HCT116 (cell line): ENCODE data around the gene PSENEN. TPM values are rescaled to one million over a fixed set of nuclear protein-coding genes. Genes with fewer than 3 reads are reported as not detected.

Experiments
- ATAC-seq: fragments of 200-7000 bp; cut with Tn5 transposase; 2 replicates; pipeline ENCODE4 v1.9.1; 2020; ENCODE audit warnings: mild to moderate bottlenecking, moderate library complexity
- BruUV-seq: library from RNA; stranded (reverse); fragments of 400-500 nt; replicated peaks from 2 replicates; lab custom pipeline; 2021; lab: Mats Ljungman, UMichigan
- CTCF ChIA-PET: fragments of 300-600 bp; sonication (Branson Sonifier 250); formaldehyde crosslinking; loops from one replicate; lab custom pipeline; 2021; ENCODE audit warnings: antibody characterized with exemption; lab: Charles Lee
- POLR2A ChIA-PET: fragments of 300-600, 350-600 bp; sonication (Branson Sonifier 250); formaldehyde crosslinking; loops from one replicate; lab custom pipeline; 2021; ENCODE audit warnings: antibody characterized with exemption; lab: Charles Lee
- RAD21 ChIA-PET, 2 experiments: fragments of 300-600 bp; sonication (Branson Sonifier 250); formaldehyde crosslinking; loops; one replicate each; lab custom pipeline; 2023; ENCODE audit warnings: low total read pairs in 2 of 2; ENCODE audit not compliant: uncharacterized antibody in 2 of 2, unreplicated experiment in 2 of 2, low non-redundant PET in 1 of 2; lab: Charles Lee
- DNase-seq: peaks from one replicate; pipeline ENCODE4 v3.0.0-alpha.2; 2010; ENCODE audit warnings: low read depth, low spot score
- H2AFZ ChIP-seq: fragments of 200-600 bp; shearing (Covaris generic), sonication (generic); 2 replicates; pipeline ENCODE4 v1.6.1; 2017; ENCODE audit warnings: low read depth, mixed run types, mixed read lengths, antibody characterized with exemption, low read length; ENCODE audit not compliant: poor library complexity, severe bottlenecking
- H3K27ac ChIP-seq: 2 replicates; pipeline ENCODE4 v1.5.1; 2012; ENCODE audit warnings: low read depth, low read length
- H3K27me3 ChIP-seq: fragments of 200-600 bp; sonication (generic); 2 replicates; pipeline ENCODE4 v1.6.1; 2016; ENCODE audit warnings: mixed run types, low read length, mixed read lengths; ENCODE audit not compliant: insufficient read depth
- H3K36me3 ChIP-seq, 2 experiments: fragments of 200-500 bp in 1 of 2; fragments of 200-600 bp in 1 of 2; sonication (Bioruptor generic) in 1 of 2; sonication (generic) in 1 of 2; 2 replicates each; pipeline versions ENCODE4 v1.5.1 to v1.6.1; 2014 to 2016; ENCODE audit warnings: low read length in 2 of 2, inconsistent platforms in 1 of 2, mixed read lengths in 1 of 2, mixed run types in 1 of 2; ENCODE audit not compliant: insufficient read depth in 2 of 2, control insufficient read depth in 1 of 2
- H3K4me1 ChIP-seq, 2 experiments: fragments of 200-600 bp in 1 of 2; sonication (generic) in 1 of 2; 2 replicates each; pipeline versions ENCODE4 v1.5.1 to v1.6.1; 2012 to 2017; ENCODE audit warnings: low read length in 2 of 2, inconsistent platforms in 1 of 2, mild to moderate bottlenecking in 1 of 2, mixed read lengths in 1 of 2, mixed run types in 1 of 2, moderate library complexity in 1 of 2; ENCODE audit not compliant: insufficient read depth in 2 of 2, control insufficient read depth in 1 of 2
- H3K4me2 ChIP-seq: fragments of 200-600 bp; sonication (generic); 2 replicates; pipeline ENCODE4 v1.6.1; 2017; ENCODE audit warnings: mixed run types, low read length, mixed read lengths
- H3K4me3 ChIP-seq, 2 experiments: fragments of 200-600 bp in 1 of 2; sonication (generic) in 1 of 2; replicated peaks in 1 of 2; 2 replicates each; pipeline ENCODE4 v1.5.1; 2011 to 2016; ENCODE audit warnings: low read length in 2 of 2, control low read depth in 1 of 2, low read depth in 1 of 2, mild to moderate bottlenecking in 1 of 2, mixed read lengths in 1 of 2, mixed run types in 1 of 2
- H3K79me2 ChIP-seq: fragments of 200-600 bp; sonication (generic); 2 replicates; pipeline ENCODE4 v1.6.1; 2017; ENCODE audit warnings: mild to moderate bottlenecking, mixed run types, low read length, moderate library complexity, mixed read lengths; ENCODE audit not compliant: insufficient read depth
- H3K9ac ChIP-seq: fragments of 200-600 bp; sonication (generic); 2 replicates; pipeline ENCODE4 v1.6.1; 2016; ENCODE audit warnings: low read length, mixed read lengths
- H3K9me2 ChIP-seq: fragments of 200-600 bp; sonication (generic), shearing (Covaris generic); 2 replicates; pipeline ENCODE4 v1.6.1; 2017; ENCODE audit warnings: mixed run types, mild to moderate bottlenecking, moderate library complexity; ENCODE audit not compliant: insufficient read depth
- H3K9me3 ChIP-seq, 2 experiments: fragments of 200-500 bp in 1 of 2; fragments of 200-600 bp in 1 of 2; sonication (Bioruptor generic) in 1 of 2; sonication (generic) in 1 of 2; 2 replicates each; pipeline ENCODE4 v1.6.1; 2014 to 2017; ENCODE audit warnings: low read length in 2 of 2, mixed read lengths in 2 of 2, inconsistent platforms in 1 of 2, low read depth in 1 of 2, mild to moderate bottlenecking in 1 of 2, mixed run types in 1 of 2, moderate library complexity in 1 of 2; ENCODE audit not compliant: control insufficient read depth in 1 of 2, insufficient read depth in 1 of 2
- H4K20me1 ChIP-seq: fragments of 200-600 bp; sonication (generic), shearing (Covaris generic); 2 replicates; pipeline ENCODE4 v1.6.1; 2017; ENCODE audit warnings: mixed run types, mild to moderate bottlenecking, moderate library complexity; ENCODE audit not compliant: insufficient read depth
- CBX3 ChIP-seq: IDR thresholded peaks from 2 replicates; pipeline ENCODE4 v1.6.1; 2012; ENCODE audit warnings: low read depth
- ELF1 ChIP-seq: IDR thresholded peaks from 2 replicates; pipeline ENCODE4 v1.6.1; 2012; ENCODE audit warnings: low read depth, borderline replicate concordance
- EZH2 ChIP-seq: fragments of 200-600 bp; sonication (generic); IDR thresholded peaks from 2 replicates; pipeline ENCODE4 v1.6.1; 2017; ENCODE audit warnings: antibody characterized with exemption, mixed run types
- EZH2phosphoT487 ChIP-seq: fragments of 200-600 bp; IDR thresholded peaks from 2 replicates; pipeline ENCODE4 v1.6.1; 2018; ENCODE audit warnings: antibody characterized with exemption, borderline replicate concordance
- JUND ChIP-seq: IDR thresholded peaks from 2 replicates; pipeline ENCODE4 v1.6.1; 2012
- POLR2AphosphoS5 ChIP-seq: IDR thresholded peaks from 2 replicates; pipeline ENCODE4 v1.6.1; 2011; ENCODE audit warnings: mild to moderate bottlenecking, low read depth, low read length, moderate library complexity
- RAD21 ChIP-seq: IDR thresholded peaks from 2 replicates; pipeline ENCODE4 v1.6.1; 2012; ENCODE audit warnings: low read depth, mild to moderate bottlenecking
- SIN3A ChIP-seq: IDR thresholded peaks from 2 replicates; pipeline ENCODE4 v1.6.1; 2012; ENCODE audit warnings: low read depth
- SP1 ChIP-seq: IDR thresholded peaks from 2 replicates; pipeline ENCODE4 v1.6.1; 2012; ENCODE audit warnings: low read depth
- ZFX ChIP-seq: fragments of 450-650 bp; IDR thresholded peaks from 2 replicates; pipeline ENCODE4 v1.6.1; 2017
- ZNF274 ChIP-seq: fragments of 200-500 bp; sonication (Bioruptor generic); IDR thresholded peaks from 2 replicates; pipeline ENCODE4 v1.6.1; 2014; ENCODE audit warnings: mild to moderate bottlenecking, low read depth, low read length, inconsistent platforms
- intact Hi-C: fragments of 100-400 bp; cut with micrococcal nuclease; formaldehyde crosslinking; loops from 2 replicates; pipeline ENCODE4 v1.10.0; 2022
- total RNA-seq: library from RNA; stranded (reverse); gene quantifications from one replicate; pipeline ENCODE4 v1.2.1, GENCODE V29; 2021; ENCODE audit not compliant: unreplicated experiment
- TF ChIP-seq, protein P1 (sequence below), 3 experiments: fragments of 200-600 bp in 1 of 3; sonication (generic) in 1 of 3; IDR thresholded peaks in 2 of 3; conservative IDR thresholded peaks in 1 of 3; 2 replicates each; pipeline ENCODE4 v1.5.1; 2012 to 2017; ENCODE audit warnings: low read depth in 2 of 3, low read length in 2 of 3, antibody characterized with exemption in 1 of 3, borderline replicate concordance in 1 of 3, control low read depth in 1 of 3, mild to moderate bottlenecking in 1 of 3, mixed read lengths in 1 of 3, mixed run types in 1 of 3, moderate library complexity in 1 of 3; ENCODE audit not compliant: insufficient read depth in 1 of 3
- TF ChIP-seq, protein P2 (sequence below): IDR thresholded peaks from 2 replicates; pipeline ENCODE4 v1.6.1; 2012

The PSENEN gene
- total RNA-seq, 1 experiment from 2014 or later = 55.3 TPM

DNA sequence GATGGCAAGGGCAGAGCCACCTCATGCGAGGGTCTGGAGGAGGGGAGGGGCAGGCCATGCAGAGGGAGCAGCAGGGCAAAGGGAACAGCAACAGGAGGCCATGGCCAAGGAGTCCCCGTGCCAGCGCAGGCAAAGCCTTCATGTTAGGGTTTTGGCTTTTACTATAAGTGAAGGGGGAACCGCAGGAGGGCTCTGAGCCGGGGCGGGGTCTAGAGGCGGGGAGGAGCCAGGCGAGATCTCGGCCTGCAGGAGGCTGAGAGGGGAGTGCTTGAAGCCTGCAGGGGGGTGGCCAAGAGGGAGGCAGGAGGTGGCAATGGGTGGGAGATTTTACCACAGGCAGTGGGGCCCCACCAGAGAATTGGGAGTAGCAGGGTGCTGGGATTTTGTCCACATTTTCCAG is 36.2 kb downstream of the PSENEN start:
- TF ChIP-seq SIN3A (no peak), EZH2 (no peak), EZH2phosphoT487 (no peak), POLR2AphosphoS5 (no peak), RAD21 (no peak), SP1 (no peak), ELF1 (no peak), ZNF274 (no peak), ZFX (no peak), CBX3 (no peak), JUND (no peak)
- TF ChIP-seq, protein P1, sequence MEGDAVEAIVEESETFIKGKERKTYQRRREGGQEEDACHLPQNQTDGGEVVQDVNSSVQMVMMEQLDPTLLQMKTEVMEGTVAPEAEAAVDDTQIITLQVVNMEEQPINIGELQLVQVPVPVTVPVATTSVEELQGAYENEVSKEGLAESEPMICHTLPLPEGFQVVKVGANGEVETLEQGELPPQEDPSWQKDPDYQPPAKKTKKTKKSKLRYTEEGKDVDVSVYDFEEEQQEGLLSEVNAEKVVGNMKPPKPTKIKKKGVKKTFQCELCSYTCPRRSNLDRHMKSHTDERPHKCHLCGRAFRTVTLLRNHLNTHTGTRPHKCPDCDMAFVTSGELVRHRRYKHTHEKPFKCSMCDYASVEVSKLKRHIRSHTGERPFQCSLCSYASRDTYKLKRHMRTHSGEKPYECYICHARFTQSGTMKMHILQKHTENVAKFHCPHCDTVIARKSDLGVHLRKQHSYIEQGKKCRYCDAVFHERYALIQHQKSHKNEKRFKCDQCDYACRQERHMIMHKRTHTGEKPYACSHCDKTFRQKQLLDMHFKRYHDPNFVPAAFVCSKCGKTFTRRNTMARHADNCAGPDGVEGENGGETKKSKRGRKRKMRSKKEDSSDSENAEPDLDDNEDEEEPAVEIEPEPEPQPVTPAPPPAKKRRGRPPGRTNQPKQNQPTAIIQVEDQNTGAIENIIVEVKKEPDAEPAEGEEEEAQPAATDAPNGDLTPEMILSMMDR (IDR thresholded peaks at IDR 0.05 in 2 of 3, conservative IDR thresholded peaks at IDR 0.05 in 1 of 3; ENCODE audit: borderline replicate concordance in 1 of 3, insufficient read depth in 1 of 3, low read depth in 2 of 3, low read length in 2 of 3) = no peak
- TF ChIP-seq, protein P2, sequence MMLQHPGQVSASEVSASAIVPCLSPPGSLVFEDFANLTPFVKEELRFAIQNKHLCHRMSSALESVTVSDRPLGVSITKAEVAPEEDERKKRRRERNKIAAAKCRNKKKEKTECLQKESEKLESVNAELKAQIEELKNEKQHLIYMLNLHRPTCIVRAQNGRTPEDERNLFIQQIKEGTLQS = no peak
- TF ChIP-seq, all 23 proteins: peak for 0
- Histone ChIP-seq H3K4me3 (no peak overlapping the region), H2AFZ (no peak overlapping the region), H4K20me1 (no peaks in the 10 kb centered on the region), H3K27ac (no peak overlapping the region), H3K4me1 (no peaks in the 10 kb centered on the region), H3K9ac (no peak overlapping the region), H3K79me2 (no peaks in the 10 kb centered on the region), H3K27me3 (no peaks in the 10 kb centered on the region), H3K4me2 (no peak overlapping the region), H3K9me3 (no peaks in the 10 kb centered on the region), H3K9me2 (no peaks in the 10 kb centered on the region), H3K36me3 (peaks cover 2 to 4% of the 10 kb centered on the region in 2 experiments; a peak in 2 of 4 replicates)
- ATAC-seq (no peak), DNase-seq (no peak)
- intact Hi-C loops = no loop called here
- POLR2A ChIA-PET = no interaction called here
- RAD21 ChIA-PET = no interaction called here
- BruUV-seq = no TSS peak
- CTCF ChIA-PET = no interaction called here
